IMR-90 (cell line): ENCODE data around the gene CXCL16. TPM values are rescaled to one million over a fixed set of nuclear protein-coding genes. Genes with fewer than 3 reads are reported as not detected.

Experiments
- ATAC-seq: fragments of 200-7000 bp; cut with Tn5 transposase; 2 replicates; pipeline ENCODE4 v1.9.1; 2020; ENCODE audit warnings: low read depth, mild to moderate bottlenecking, moderate library complexity
- BruUV-seq: library from RNA; stranded (reverse); fragments of 400-500 nt; replicated peaks from 2 replicates; lab custom pipeline; 2021; lab: Mats Ljungman, UMichigan
- CTCF ChIA-PET: fragments of 300-600 bp; formaldehyde crosslinking; extraction: SDS; loops from one replicate; lab custom pipeline; 2021; ENCODE audit warnings: antibody characterized with exemption; lab: Yijun Ruan, JAX
- POLR2A ChIA-PET: fragments of 300-600 bp; sonication (Branson Sonifier 250); formaldehyde crosslinking; loops from one replicate; lab custom pipeline; 2022; ENCODE audit warnings: antibody characterized with exemption; ENCODE audit not compliant: unreplicated experiment; lab: Charles Lee
- DNase-seq: peaks from one replicate; pipeline ENCODE4 v3.0.0; 2013
- H2AFZ ChIP-seq: replicated peaks from 2 replicates; pipeline ENCODE3; 2013; ENCODE audit warnings: low read length, mild to moderate bottlenecking; ENCODE audit not compliant: poor library complexity
- H2AK5ac ChIP-seq: 2 replicates; pipeline ENCODE4 v1.6.1; 2013; ENCODE audit warnings: low read depth, low read length, inconsistent platforms
- H2AK9ac ChIP-seq: replicated peaks from 2 replicates; pipeline ENCODE3; 2013; ENCODE audit warnings: mild to moderate bottlenecking, low read depth, low read length, moderate library complexity; ENCODE audit not compliant: poor library complexity
- H2BK120ac ChIP-seq: 2 replicates; pipeline ENCODE4 v1.6.1; 2013; ENCODE audit warnings: low read depth, low read length, inconsistent platforms
- H2BK15ac ChIP-seq: 3 replicates; pipeline ENCODE4 v1.6.1; 2013; ENCODE audit warnings: low read depth, low read length, inconsistent platforms
- H2BK20ac ChIP-seq: 2 replicates; pipeline ENCODE4 v1.6.1; 2013; ENCODE audit warnings: low read depth, mild to moderate bottlenecking, inconsistent platforms, low read length, moderate library complexity
- H2BK5ac ChIP-seq: 2 replicates; pipeline ENCODE4 v1.6.1; 2013; ENCODE audit warnings: mild to moderate bottlenecking, low read depth, low read length, inconsistent platforms; ENCODE audit not compliant: poor library complexity, severe bottlenecking
- H3K14ac ChIP-seq: replicated peaks from 2 replicates; pipeline ENCODE4 v1.6.1; 2013; ENCODE audit warnings: low read depth, low read length, inconsistent platforms
- H3K18ac ChIP-seq: 2 replicates; pipeline ENCODE4 v1.6.1; 2013; ENCODE audit warnings: low read depth, low read length, control low read depth
- H3K23ac ChIP-seq: 2 replicates; pipeline ENCODE4 v1.6.1; 2013; ENCODE audit warnings: low read depth, low read length, inconsistent platforms
- H3K27ac ChIP-seq: 2 replicates; pipeline ENCODE4 v1.5.1; 2013; ENCODE audit warnings: mild to moderate bottlenecking, control low read depth, low read length; ENCODE audit not compliant: insufficient read depth
- H3K27me3 ChIP-seq: 2 replicates; pipeline ENCODE4 v1.6.1; 2013; ENCODE audit warnings: low read length; ENCODE audit not compliant: control insufficient read depth, insufficient read depth
- H3K36me3 ChIP-seq: 2 replicates; pipeline ENCODE4 v1.6.1; 2013; ENCODE audit warnings: low read length, mixed read lengths; ENCODE audit not compliant: control insufficient read depth, insufficient read depth
- H3K4ac ChIP-seq: 2 replicates; pipeline ENCODE4 v1.6.1; 2013; ENCODE audit warnings: low read depth, low read length, inconsistent platforms
- H3K4me1 ChIP-seq: 2 replicates; pipeline ENCODE4 v1.6.1; 2013; ENCODE audit warnings: low read length, mixed read lengths; ENCODE audit not compliant: control insufficient read depth, insufficient read depth
- H3K4me2 ChIP-seq: 2 replicates; pipeline ENCODE4 v1.6.1; 2013; ENCODE audit warnings: low read depth, mild to moderate bottlenecking, control low read depth, low read length, moderate library complexity
- H3K4me3 ChIP-seq: 2 replicates; pipeline ENCODE4 v1.5.1; 2013; ENCODE audit warnings: low read depth, mild to moderate bottlenecking, control low read depth, low read length, moderate library complexity; ENCODE audit not compliant: insufficient read depth
- H3K56ac ChIP-seq: 2 replicates; pipeline ENCODE4 v1.6.1; 2013; ENCODE audit warnings: low read length, inconsistent platforms; ENCODE audit not compliant: insufficient read depth; ENCODE audit errors: extremely low read depth
- H3K79me1 ChIP-seq, 2 experiments: 2 replicates each; pipeline ENCODE4 v1.6.1; 2013; ENCODE audit warnings: low read length in 2 of 2, inconsistent platforms in 1 of 2, low read depth in 1 of 2
- H3K9ac ChIP-seq: 2 replicates; pipeline ENCODE4 v1.6.1; 2013; ENCODE audit warnings: low read depth, low read length, control low read depth
- H3K9me1 ChIP-seq: 2 replicates; pipeline ENCODE4 v1.6.1; 2013; ENCODE audit warnings: low read length, inconsistent platforms; ENCODE audit not compliant: insufficient read depth
- H3K9me3 ChIP-seq: 2 replicates; pipeline ENCODE4 v1.6.1; 2013; ENCODE audit warnings: low read length; ENCODE audit not compliant: control insufficient read depth, insufficient read depth
- H4K20me1 ChIP-seq: 2 replicates; pipeline ENCODE4 v1.6.1; 2013; ENCODE audit warnings: low read length, inconsistent platforms; ENCODE audit not compliant: insufficient read depth
- H4K5ac ChIP-seq: 2 replicates; pipeline ENCODE4 v1.6.1; 2013; ENCODE audit warnings: mild to moderate bottlenecking, low read depth, low read length, control low read depth
- H4K8ac ChIP-seq, 2 experiments: 2 replicates each; pipeline ENCODE4 v1.6.1; 2013; ENCODE audit warnings: low read depth in 2 of 2, low read length in 2 of 2, control low read depth in 1 of 2, inconsistent platforms in 1 of 2
- H4K91ac ChIP-seq: 2 replicates; pipeline ENCODE4 v1.6.1; 2013; ENCODE audit warnings: low read depth, low read length, inconsistent platforms; ENCODE audit not compliant: insufficient read depth
- CHD1 ChIP-seq: IDR thresholded peaks from 2 replicates; pipeline ENCODE4 v1.6.1; 2012; ENCODE audit warnings: low read depth, low read length, improper control_type of control experiment
- MAFK ChIP-seq: IDR thresholded peaks from 2 replicates; pipeline ENCODE4 v1.6.1; 2012; ENCODE audit warnings: low read depth, low read length, improper control_type of control experiment
- WGBS, 2 experiments: methylation state at CpG; one replicate each; pipeline versions ENCODE4 v1.1.5 to v1.1.7; 2013; ENCODE audit warnings: missing lambda C conversion rate in 2 of 2; ENCODE audit not compliant: insufficient read length in 1 of 2; ENCODE audit errors: extremely low coverage in 2 of 2; 5-methylcytosine and 5-hydroxymethylcytosine counted together
- dilution Hi-C: fragments of 300-500 bp; cut with HindIII; formaldehyde crosslinking; loops from one replicate; pipeline ENCODE4 v1.14.3; 2018; ENCODE audit warnings: low sequenced_read_pairs; ENCODE audit not compliant: unreplicated experiment
- in situ Hi-C: fragments of 300-500 bp; cut with MboI; formaldehyde crosslinking; loops from 3 replicates; pipeline ENCODE4 v1.14.3; 2019; ENCODE audit warnings: low sequenced_read_pairs, inconsistent platforms, mixed read lengths
- intact Hi-C: fragments of 100-400 bp; cut with micrococcal nuclease; formaldehyde crosslinking; loops from 2 replicates; pipeline ENCODE4 v1.10.0; 2022
- polyA plus RNA-seq, 3 experiments: library from polyadenylated mRNA; depleted of rRNA; stranded (reverse); fragments of >200 nt; gene quantifications; 2 replicates each; pipeline ENCODE4 v1.2.3, GENCODE V29; 2012; ENCODE audit warnings: low replicate concordance in 1 of 3
- total RNA-seq: library from RNA; depleted of rRNA; stranded (reverse); fragments of >200 nt; gene quantifications from 2 replicates; pipeline ENCODE4 v1.2.3, GENCODE V29; 2012

The CXCL16 gene
- total and polyA plus RNA-seq, 2 of the 4 experiments (the other 2 are of a cell fraction), result 0.36 to 1.6 TPM

DNA sequence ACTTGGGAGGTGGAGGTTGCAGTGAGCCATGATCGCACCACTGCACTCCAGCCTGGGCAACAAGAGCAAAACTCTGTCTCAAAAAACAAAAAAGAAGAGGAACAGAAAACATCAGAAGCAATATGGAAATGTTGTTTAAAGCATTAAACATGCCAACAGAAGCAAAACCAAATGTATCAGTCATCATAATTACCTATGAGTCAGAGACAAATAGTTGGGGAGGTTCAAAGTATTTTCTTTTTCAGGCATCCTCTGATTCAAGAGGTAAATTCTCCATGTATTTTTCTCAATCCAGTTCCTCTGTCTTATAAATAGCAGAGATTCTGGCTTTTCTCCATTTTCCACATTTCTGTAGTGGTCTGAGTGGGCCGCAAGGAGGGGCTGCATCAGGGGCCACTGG is 29.9 kb upstream of the CXCL16 start:
- H3K4me3 ChIP-seq, result no peak overlapping the region
- no peaks in the 10 kb centered on the region for H3K36me3 ChIP-seq
- TF ChIP-seq CHD1 (no peak), MAFK (0 out of 2 replicates have a peak, but pooled peaks have one; percentile 6)
- H4K5ac ChIP-seq, result no peak overlapping the region
- H2BK5ac ChIP-seq, result no peak overlapping the region
- H4K91ac ChIP-seq, result no peak overlapping the region
- no peaks in the 10 kb centered on the region for H3K4me1 ChIP-seq
- ATAC-seq (no peak), DNase-seq (no peak)
- no peaks in the 10 kb centered on the region for H3K9me1 ChIP-seq
- dilution Hi-C loops (no loop called here), intact Hi-C loops (loop anchor here (2.0 kb wide), 1 partner anchor 39 kb away; the partner anchor contains the start of gene MED11), in situ Hi-C loops (no loop called here)
- H3K9ac ChIP-seq, result no peak overlapping the region
- H4K20me1 ChIP-seq, result no peaks in the 10 kb centered on the region; the same call in 1 of the 2 replicates
- H2AK5ac ChIP-seq, result no peak overlapping the region
- H3K4me2 ChIP-seq, result no peak overlapping the region
- H3K23ac ChIP-seq, result no peak overlapping the region
- ChIA-PET CTCF (no interaction called here), POLR2A (no interaction called here)
- H3K27me3 ChIP-seq, result peaks cover 26% of the 10 kb centered on the region
- H3K56ac ChIP-seq, result no peak overlapping the region
- H4K8ac ChIP-seq, result no peak overlapping the region
- H2AK9ac ChIP-seq, result no peak overlapping the region
- no peaks in the 10 kb centered on the region for H3K9me3 ChIP-seq
- no peak overlapping the region for H2BK15ac ChIP-seq
- no peak overlapping the region for H2AFZ ChIP-seq
- H2BK20ac ChIP-seq, result no peak overlapping the region
- BruUV-seq, result no TSS peak
- no CpG with 5 or more reads among the region's 2 CpGs for WGBS, 2 experiments
- H3K4ac ChIP-seq, result no peak overlapping the region
- H2BK120ac ChIP-seq, result no peak overlapping the region
- no peak overlapping the region for H3K14ac ChIP-seq
- H3K79me1 ChIP-seq, result no peaks in the 10 kb centered on the region
- no peak overlapping the region for H3K27ac ChIP-seq
- no peak overlapping the region for H3K18ac ChIP-seq
